NCI-H1694 (cell line): ENCODE measurements around the gene SF3B5.
A peak's percentile ranks its signal among the peaks of the same experiment; 100 is the strongest.
"Not testable (repeated sequence)": the region's sequence is repeated elsewhere in the genome, so short reads cannot be mapped to it uniquely, and the experiment has no call there.

Source experiments
- DNase-seq: peaks from one replicate; lab custom pipeline; 2025; lab: John Stamatoyannopoulos, UW

SF3B5 gene

GRCh38 chr6:144063744-144064401, 31.5 kb downstream of the SF3B5 start:
- DNase-seq = peak; percentile 2

GRCh38 chr6:144063246-144063743, 32.1 kb downstream of the SF3B5 start:
- DNase-seq = no peak

GRCh38 chr6:144062786-144063185, 32.6 kb downstream of the SF3B5 start:
- no peak for DNase-seq

GRCh38 chr6:144059139-144059538, 36.2 kb downstream of the SF3B5 start:
- no peak for DNase-seq

- DNase-seq = no peak
Measured at GRCh38 chr6:144055121-144055931, 40.0 kb downstream of the SF3B5 start.

- no peak for DNase-seq
Measured at GRCh38 chr6:144053601-144054000, 41.8 kb downstream of the SF3B5 start.

GRCh38 chr6:144052488-144052887, 42.9 kb downstream of the SF3B5 start:
- DNase-seq = no peak

- no peak for DNase-seq
Measured at GRCh38 chr6:144049386-144049785, 46.0 kb downstream of the SF3B5 start.

- DNase-seq = no peak
Measured at GRCh38 chr6:144047688-144048087, 47.7 kb downstream of the SF3B5 start.

GRCh38 chr6:144046672-144047071, 48.7 kb downstream of the SF3B5 start:
- DNase-seq = not testable (repeated sequence)

- not testable (repeated sequence) for DNase-seq
Measured at GRCh38 chr6:144044989-144045388, 50.4 kb downstream of the SF3B5 start.
